ENCODE results near the gene APOBEC2.

GRCh38 chr6:41061196-41061726, 8.3 kb downstream of the APOBEC2 start:
- TF ChIP-seq, protein P1, sequence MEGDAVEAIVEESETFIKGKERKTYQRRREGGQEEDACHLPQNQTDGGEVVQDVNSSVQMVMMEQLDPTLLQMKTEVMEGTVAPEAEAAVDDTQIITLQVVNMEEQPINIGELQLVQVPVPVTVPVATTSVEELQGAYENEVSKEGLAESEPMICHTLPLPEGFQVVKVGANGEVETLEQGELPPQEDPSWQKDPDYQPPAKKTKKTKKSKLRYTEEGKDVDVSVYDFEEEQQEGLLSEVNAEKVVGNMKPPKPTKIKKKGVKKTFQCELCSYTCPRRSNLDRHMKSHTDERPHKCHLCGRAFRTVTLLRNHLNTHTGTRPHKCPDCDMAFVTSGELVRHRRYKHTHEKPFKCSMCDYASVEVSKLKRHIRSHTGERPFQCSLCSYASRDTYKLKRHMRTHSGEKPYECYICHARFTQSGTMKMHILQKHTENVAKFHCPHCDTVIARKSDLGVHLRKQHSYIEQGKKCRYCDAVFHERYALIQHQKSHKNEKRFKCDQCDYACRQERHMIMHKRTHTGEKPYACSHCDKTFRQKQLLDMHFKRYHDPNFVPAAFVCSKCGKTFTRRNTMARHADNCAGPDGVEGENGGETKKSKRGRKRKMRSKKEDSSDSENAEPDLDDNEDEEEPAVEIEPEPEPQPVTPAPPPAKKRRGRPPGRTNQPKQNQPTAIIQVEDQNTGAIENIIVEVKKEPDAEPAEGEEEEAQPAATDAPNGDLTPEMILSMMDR (conservative IDR thresholded peaks at IDR 0.05; ENCODE audit: low read length) = no peak
- TF ChIP-seq EZH2phosphoT487 (IDR thresholded peaks at IDR 0.05; ENCODE audit: borderline replicate concordance) = no peak

Measured in Loucy (cell line).